ENCODE measurements around the gene P4HA1.

DNA sequence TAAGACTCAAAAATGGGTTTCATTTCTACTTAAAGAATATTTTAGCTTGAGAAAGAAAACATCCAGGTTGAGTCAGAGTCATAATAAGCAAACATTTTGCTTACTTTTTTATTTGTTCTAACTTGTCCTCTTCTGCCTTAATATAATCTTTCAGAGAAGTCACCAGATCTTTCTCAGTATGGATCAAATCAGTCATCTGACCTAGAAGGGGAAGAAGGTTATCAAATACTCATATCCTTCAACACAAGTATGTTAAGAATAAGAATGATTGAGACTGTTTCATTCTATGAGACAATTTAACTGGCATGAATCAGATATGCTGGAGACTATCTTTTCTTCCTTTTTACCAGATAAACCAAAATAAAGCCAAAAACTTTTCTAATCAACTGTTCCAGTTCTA, 23.0 kb downstream of the P4HA1 start:
- TF ChIP-seq, protein P1, sequence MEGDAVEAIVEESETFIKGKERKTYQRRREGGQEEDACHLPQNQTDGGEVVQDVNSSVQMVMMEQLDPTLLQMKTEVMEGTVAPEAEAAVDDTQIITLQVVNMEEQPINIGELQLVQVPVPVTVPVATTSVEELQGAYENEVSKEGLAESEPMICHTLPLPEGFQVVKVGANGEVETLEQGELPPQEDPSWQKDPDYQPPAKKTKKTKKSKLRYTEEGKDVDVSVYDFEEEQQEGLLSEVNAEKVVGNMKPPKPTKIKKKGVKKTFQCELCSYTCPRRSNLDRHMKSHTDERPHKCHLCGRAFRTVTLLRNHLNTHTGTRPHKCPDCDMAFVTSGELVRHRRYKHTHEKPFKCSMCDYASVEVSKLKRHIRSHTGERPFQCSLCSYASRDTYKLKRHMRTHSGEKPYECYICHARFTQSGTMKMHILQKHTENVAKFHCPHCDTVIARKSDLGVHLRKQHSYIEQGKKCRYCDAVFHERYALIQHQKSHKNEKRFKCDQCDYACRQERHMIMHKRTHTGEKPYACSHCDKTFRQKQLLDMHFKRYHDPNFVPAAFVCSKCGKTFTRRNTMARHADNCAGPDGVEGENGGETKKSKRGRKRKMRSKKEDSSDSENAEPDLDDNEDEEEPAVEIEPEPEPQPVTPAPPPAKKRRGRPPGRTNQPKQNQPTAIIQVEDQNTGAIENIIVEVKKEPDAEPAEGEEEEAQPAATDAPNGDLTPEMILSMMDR (IDR thresholded peaks at IDR 0.05) = no peak
- TF ChIP-seq ZFX (IDR thresholded peaks at IDR 0.05; ENCODE audit: borderline replicate concordance) = no peak

All from 22Rv1 (cell line).